GM18868 (cell line): Measurements from ENCODE around the gene CERS6.
"Not testable (repeated sequence)": the region's sequence is repeated elsewhere in the genome, so short reads cannot be mapped to it uniquely, and the experiment has no call there.

ENCODE experiments used
- ATAC-seq: cut with Tn5 transposase; IDR thresholded peaks from one replicate; pipeline ENCODE4 v1.9.1; 2021; ENCODE audit warnings: mild to moderate bottlenecking, moderate library complexity; ENCODE audit not compliant: unreplicated experiment

CERS6 gene

DNA sequence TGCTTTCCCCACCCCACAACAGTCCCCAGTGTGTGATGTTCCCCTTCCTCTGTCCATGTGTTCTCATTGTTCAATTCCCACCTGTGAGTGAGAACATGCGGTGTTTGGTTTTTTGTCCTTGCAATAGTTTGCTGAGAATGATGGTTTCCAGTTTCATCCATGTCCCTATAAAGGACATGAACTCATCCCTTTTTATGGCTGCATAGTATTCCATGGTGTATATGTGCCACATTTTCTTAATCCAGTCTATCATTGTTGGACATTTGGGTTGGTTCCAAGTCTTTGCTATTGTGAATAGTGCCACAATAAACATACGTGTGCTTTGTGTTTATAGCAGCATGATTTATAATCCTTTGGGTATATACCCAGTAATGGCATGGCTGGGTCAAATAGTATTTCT, 335.1 kb downstream of the CERS6 start:
- not testable (repeated sequence) for ATAC-seq

DNA sequence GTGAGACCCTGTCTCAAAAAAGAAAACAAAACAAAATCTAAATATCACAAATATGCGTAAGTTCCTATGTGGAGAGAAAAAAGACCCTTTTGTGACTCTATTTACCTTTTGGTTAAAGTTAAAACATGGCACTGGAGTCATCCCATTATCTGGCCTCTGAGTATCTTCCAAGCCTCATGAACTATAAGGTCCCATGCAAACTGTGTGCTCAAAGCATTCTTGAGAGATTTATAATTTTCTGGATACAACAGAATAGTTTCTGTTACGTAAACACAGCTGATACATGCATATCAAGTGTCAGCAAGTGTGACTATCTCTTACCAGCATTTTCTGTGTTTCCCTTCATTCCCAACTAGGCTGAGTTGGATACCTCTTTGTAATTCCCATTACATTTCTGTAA, 337.5 kb downstream of the CERS6 start:
- no peak for ATAC-seq

DNA sequence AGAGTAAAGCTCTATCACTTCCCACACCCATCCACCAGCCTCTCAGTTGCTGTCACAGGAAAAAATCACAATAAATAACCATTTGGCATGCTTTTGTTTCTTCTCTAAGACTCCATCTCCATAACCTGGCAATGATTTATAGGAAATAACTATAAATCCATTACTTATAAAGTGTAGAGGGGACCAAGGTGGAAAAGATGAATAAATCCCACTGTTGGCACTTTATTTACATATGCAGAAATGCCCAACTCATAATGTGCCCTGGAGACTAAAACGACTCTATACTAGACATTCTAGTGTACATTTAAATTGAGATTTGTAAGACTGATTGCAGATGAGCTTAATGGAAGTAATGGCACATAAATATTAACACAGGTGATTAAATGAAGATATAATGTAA, 338.9 kb downstream of the CERS6 start:
- no peak for ATAC-seq

DNA sequence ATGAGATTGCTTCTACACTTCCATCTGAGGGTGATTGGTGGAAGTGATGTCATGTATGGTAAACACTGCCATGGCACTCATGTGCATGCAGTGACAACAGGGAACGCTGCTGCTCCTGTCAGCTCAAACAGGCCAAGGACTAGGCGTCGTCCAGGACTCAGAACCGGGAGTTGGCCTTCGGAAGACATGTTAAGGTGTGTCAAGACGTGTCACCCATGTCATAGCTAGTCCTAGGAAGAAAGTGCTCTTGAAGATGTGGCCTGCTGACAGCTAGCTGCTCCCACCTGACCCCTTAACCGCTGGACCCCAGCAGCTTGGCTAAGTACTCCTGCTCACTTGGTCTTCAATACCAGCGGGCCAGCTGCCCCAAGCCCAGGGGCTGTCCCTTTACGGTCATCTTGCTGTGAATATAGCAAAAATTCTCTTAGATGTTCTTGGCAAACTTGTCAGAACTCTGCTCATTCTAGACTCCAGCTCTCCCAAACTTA, 340.1 kb downstream of the CERS6 start:
- no peak for ATAC-seq

DNA sequence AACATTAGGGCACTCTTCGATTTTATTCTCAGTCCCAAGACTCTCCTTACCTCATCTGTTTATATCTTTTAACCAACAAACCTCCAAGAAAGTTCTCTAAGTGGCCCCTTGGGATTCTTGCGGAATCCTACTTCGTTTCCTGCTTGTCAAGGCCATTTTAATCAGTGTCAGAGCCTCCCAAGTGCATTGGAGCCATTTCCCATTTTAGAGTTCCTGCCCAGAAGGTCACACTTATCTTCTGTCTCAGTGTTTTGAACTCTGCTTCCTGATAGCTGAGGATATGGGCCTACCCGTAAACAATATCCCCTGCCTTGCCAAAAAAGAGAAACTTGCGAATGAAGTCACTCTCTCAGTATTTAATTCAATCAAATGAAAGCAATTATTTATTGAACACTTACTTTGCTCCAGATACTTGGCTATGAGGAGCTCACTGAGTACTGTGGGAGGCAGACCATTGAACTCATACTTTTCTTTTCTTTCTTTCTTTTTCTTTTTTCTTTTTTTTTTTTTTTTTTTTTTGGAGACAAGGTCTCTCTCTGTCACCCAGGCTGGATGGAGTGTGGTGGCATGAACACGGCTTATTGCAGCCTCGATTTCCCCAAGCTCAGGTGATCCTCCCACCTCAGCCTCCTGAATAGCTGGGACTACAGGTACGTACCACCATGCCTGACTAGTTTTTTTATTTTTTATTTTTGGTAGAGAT, 340.7 kb downstream of the CERS6 start:
- no peak for ATAC-seq

DNA sequence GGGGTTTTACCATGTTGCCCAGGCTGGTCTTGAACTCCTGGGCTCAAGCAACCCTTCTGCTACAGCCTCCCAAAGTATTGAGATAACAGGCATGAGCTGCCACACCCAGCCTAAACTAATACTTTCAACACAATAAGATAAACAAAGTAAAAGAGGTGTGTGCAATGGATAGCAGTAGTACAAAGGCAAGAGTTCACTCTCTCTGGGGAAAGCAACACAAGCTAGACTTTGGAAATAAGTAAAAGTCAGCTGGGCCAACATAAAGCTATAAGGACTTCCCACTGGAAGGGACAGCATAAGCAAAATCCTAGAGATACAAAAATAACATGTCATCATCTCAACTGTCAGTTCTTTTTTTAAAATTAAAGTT, 341.2 kb downstream of the CERS6 start:
- no peak for ATAC-seq

DNA sequence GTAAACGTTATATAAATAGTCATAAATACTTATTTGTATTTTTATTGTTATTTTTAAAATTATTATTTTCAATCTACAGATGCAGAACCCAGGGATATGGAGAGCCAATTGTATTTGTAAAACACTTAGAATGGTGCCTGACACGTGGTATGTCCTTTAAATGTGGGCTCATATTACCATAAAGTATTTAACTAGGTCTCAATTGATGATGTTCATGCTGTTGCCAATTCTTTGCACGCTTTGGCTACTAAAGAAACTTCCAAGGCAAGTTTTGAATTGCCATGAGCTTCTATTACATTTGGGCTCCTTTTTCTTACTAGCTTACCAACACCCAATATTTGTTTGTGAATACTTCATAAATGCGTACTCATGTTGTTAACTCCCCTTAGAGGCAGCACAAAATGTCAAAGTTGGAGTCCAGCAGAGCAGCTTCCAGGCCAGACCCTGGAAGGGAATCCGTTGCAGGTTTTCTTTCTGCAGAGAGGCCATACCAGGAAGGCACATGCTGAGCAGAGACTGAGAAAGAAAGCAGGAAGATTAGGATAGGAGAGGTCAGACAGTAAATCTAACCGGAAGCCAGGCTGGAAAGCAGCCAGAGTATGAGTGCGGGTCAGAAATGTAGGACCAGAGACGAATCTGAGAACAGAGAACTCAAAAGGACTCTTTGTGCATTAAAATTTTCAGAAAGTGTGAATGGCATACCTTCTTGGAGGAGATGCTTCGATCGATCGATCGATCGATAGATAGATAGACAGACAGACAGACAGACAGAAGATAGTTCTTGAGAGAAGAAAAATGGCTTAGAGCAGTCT, 342.2 kb downstream of the CERS6 start:
- no peak for ATAC-seq

DNA sequence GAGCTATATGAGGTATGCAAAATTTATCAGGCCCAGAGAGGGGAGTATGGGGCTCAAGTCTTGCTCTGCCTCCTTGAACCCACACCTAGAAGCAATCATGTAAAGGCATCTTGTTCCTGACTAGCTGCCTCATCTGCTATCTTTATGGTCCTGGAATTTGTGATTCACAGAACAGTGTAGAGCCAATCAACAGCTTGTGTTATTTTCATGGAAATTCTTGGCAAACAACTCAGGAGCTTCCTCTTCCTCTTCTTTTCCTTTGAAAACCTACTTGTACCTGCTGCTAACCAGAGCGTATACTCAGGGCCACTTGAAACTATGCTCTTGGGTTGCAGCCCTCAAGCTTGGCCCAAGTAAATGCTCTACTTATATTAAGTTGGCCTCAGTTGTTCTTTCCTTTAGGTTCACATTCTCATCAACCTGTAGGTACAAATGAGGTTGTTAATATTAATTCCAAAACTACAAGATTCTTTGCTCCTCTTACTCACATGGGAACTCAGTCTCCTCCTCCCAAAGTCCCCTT, 342.9 kb downstream of the CERS6 start:
- no peak for ATAC-seq

DNA sequence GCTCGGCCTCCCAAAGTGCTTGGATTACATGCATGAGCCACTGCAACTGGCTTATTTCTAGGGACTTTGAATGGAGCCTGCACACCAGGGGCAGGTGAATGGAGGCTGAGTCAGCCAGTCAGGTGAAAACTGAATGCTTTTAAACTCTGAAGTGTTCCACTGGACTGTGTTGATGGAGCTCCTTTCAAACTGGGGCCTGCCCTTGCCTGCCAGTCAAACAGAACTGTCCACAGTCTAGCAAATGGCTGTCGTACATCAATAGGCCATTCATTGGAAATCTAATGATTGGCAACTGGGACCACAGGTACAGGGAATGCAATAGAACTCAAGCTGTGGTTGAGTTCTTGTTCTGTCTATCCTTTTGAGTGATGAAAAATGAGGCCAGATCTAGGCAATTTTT, 345.4 kb downstream of the CERS6 start:
- no peak for ATAC-seq

DNA sequence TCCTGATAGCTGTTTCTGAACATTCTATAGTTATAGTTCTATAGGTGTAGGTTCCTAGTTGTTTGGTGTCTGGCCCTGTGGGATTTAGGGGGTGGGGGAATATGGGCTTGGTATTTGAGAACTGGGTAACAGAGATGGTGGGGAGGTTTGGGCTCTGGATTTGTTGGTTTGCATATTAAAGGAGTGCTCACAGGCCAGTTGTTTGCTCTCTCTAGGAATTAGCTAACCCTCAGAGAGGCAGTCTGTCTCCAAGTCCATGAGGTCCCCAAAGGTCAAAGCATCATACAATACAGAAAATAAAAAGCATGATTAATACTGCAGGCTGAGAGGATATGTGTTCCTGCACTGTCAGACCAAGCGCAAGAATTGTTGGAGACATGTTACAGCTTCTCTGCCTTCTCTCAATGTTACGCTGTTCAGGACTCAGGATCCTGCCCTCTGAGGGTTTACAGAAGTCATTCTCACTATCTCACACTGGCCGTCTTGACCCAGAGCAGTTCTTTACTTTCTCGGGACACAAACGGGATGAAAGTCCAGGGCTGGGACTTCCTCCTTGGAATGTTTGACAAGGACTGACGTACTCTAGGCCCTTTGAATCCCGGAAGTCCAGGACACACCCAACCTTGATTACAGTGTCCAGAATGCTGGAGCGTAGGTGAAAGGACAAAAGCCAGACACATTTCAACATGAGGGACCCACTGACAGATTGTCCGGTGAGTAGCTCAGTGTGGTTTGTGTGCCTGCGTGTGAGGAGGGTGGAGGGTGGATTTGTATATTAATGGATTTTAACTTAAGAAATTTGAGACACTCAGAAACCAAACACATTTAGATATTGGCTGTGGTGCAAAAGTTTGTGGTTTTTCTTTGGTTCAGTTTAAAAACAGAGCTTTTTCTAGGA, 346.1 kb downstream of the CERS6 start, which contains the start of gene NOSTRIN:
TSS of gene NOSTRIN (plus strand) at position 677 of the 898 bp plus-strand sequence. CDS start at position 687, 10 bp downstream.
- no peak for ATAC-seq

DNA sequence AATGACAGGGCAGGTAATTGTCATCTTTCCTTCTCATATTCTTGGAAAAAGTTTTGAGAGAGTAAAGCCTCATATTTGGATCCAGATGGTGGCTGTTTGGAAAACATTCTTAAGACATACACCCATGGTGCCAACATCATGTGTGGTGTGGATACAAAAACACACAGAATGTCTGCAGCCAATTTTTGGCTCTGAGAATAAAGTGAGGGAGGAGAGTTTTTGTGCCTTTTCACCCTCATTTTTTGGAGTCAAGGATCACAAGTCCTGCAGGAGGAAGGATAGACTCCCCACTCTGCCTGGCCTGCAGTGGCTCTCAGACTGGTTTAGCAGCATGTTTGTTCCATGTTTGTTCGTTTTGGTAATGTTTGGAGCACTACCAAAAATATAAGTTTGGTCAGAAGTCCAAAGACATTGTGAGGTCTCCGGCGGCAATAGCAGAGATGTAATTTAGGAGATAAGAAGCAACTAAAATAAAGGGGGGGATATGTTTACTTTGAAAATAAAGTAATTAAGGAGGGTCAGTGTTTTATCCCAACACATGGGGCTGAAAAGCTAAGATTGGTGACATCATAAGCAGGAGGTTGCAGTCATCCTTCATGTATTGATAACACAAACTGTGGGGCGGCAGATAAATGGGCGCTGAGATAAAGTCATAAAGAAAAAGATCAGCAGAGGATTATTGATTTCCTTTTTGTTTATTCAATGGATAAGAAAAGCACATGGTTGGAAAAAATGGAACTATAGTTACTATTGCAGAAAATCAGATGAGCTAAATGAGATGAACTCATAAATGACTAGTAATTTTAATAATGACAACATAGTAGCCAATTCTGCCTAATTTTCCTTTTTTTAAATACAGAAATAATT, 347.0 kb downstream of the CERS6 start:
- ATAC-seq = no peak

DNA sequence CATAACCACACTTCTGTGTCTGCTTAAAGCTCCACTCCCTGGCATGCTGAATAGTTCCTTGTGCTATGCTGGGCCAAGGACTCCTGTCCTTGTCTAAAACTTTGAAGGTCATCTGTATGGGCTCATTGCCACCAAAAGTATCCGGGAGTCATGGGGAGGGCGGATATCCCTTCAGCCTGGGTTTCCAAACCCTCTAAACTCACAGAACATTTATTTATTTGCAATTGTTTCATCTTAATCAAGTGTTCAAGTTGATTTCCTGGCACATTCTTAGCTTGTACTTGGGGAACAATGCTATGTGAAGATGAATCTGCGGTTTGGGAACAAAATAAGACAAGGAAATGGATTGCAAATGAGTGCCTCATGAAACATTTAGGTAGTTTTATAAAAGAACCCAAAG, 348.1 kb downstream of the CERS6 start:
- no peak for ATAC-seq

DNA sequence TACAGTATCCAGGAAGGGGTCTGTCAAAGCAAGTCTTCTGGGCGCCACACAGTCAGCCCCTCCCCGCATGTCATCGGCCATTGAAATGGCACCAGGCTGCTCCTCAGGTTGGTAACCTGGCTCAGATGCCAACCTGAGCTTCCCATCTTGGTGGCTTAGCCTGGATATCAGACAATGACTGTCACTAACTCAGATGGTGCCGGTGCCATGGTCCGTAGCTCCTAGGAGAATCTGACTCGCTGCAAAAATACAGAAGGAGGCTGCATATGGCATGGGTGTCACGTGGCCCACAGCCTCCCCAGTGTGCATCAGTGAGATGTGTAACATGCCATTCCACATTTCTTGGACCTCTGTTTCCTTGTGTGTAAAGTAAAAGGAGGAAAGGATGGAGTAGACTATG, 349.5 kb downstream of the CERS6 start:
- no peak for ATAC-seq

DNA sequence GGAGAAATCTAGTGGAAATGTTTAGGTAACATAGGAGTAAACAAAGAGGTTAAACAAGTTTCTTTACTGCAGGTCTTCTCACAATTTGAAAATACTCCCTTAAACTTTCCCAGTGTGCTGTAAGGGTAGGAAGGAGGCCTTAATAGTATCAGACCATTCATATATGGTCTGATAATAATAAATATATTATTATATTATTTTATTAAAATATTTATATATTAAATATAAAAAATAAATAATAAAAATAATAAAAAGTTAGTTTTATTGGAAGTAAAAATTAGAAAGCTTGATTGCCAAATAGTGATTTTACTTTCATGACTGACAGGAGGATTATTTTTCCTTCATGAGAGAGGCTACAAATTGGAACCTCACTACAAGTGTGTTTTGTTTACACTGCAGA, 353.5 kb downstream of the CERS6 start:
- no peak for ATAC-seq

DNA sequence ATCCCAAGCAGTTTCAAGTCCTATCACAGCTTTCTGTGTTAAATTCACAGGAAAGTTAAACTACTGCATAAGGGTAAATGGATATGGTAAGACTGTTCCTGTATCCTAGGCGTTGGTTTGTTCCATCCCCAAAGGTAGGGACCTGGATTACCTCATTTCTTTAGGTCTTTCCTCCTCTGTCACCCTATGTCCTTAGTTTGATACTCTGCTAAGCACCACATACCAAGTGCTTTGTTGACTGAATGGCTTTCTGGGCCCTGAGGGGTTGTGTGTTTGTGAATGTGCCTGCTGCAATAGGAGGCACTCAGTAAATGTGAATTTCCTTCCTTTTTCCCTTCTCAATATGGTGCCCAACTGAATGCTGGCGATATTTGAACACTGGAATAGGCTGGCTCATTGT, 354.2 kb downstream of the CERS6 start:
- no peak for ATAC-seq

DNA sequence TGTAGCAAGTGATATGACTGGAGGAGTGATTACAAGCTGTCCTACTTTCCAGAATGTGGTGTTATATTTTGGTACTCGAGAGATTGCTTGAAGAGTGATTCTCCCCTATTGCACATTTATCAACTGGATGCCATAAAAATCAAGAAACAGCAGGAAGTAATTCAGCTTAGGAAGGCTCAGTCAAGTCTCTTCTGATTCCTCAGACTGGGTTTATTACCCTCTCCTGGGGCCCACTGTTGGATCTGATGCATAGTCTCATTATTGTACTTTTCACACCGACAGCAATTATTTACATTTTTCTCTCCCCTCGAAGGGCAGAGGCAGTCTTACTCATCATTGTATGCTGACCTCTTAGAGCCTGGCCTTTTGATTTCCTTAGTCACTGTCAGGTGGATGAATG, 355.6 kb downstream of the CERS6 start:
- ATAC-seq = no peak

DNA sequence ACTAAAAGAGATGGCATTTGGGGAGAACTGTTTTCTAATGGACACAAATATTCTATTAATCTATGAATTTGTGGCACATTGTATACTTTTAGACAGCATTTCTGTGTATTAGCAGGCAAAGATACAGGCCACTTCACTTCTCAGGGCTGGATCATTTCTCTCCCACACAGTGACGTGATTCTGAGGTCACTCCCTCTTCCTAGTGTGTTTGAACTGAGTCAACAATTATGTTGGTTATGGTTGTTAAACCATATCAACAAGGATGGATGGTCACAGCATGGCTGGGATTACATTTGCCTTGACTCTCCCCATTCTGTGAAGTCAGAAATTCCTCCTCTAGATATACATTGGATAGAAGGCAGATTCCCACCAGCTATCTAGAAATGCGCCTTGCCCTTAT, 358.0 kb downstream of the CERS6 start:
- no peak for ATAC-seq

DNA sequence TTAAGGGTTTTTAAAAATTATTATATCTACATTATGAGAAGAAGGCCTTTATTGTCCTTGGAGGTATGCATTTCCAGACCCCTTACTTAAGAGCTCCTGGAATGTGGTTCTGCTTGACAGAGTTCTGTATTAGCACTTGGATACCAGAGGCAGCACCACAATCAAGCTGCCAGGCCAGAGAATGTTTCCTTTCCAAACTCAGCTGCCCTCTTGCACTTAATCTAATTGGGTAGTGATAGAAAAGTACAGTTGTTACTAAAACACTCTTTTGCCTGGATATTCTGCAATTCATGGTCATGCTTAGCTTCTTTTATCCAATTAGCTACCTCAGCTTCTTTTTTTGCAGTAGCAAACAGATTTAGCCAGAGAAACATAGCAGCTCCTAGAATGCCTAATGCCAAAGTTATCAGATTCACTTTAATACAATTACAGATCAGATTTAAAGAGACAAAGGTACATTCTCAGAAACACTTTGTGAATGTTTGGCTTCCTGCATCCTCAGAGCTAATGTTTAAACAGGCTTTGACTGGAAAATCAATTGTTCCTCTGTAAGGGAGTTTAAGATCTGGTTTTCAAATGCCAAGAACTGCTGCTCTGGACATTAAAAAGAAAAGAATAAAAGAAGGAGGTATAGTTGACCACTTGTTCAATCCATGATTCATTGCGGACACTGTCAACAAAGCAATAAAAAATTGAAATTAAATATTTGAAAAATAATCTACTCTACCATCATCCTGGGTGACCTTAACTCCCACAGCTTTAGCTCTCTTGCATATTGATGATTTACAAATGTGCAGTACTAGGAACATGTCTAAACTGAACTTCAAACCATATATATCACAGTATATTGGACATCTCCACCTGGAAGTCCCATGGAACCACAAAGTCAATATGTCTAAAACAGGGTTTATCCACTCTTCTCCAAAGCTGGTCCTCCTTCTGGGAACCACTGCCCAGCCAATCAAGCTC, 359.2 kb downstream of the CERS6 start:
- no peak for ATAC-seq

DNA sequence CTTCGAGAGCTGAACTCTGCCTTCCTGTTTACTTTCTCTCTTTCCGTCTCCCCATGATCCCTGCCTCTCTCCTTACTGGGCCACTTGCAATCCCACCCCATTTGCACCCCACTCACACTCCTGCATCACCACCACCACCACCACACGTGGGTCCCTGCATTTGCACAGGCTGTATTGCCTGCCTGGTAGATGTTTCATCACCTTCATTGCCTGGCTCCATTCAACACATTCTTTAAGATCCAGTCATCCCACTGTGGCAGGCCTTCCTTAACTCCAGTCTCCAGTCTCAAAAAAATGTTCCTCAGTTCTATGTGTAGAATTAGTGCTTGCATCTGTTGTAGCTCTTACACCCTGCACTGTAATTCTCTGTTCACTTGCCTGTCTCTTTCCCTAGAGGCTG, 360.3 kb downstream of the CERS6 start:
- no peak for ATAC-seq
